GM12873 (cell line): ENCODE measurements around the gene RFC2.

Experiments used
- TF ChIP-seq, protein P1 (sequence below): IDR thresholded peaks from 2 replicates; pipeline ENCODE4 v1.5.1; 2012; ENCODE audit warnings: low read depth, mild to moderate bottlenecking, moderate library complexity, low read length, control low read depth; ENCODE audit not compliant: insufficient read depth; ENCODE audit errors: missing control alignments

The RFC2 gene

GRCh38 chr7:74253835-74254128, 417 bp downstream of the RFC2 start:
- TF ChIP-seq, protein P1, sequence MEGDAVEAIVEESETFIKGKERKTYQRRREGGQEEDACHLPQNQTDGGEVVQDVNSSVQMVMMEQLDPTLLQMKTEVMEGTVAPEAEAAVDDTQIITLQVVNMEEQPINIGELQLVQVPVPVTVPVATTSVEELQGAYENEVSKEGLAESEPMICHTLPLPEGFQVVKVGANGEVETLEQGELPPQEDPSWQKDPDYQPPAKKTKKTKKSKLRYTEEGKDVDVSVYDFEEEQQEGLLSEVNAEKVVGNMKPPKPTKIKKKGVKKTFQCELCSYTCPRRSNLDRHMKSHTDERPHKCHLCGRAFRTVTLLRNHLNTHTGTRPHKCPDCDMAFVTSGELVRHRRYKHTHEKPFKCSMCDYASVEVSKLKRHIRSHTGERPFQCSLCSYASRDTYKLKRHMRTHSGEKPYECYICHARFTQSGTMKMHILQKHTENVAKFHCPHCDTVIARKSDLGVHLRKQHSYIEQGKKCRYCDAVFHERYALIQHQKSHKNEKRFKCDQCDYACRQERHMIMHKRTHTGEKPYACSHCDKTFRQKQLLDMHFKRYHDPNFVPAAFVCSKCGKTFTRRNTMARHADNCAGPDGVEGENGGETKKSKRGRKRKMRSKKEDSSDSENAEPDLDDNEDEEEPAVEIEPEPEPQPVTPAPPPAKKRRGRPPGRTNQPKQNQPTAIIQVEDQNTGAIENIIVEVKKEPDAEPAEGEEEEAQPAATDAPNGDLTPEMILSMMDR = no peak

GRCh38 chr7:74253331-74253730, 868 bp downstream of the RFC2 start:
- TF ChIP-seq, protein P1 = no peak

DNA sequence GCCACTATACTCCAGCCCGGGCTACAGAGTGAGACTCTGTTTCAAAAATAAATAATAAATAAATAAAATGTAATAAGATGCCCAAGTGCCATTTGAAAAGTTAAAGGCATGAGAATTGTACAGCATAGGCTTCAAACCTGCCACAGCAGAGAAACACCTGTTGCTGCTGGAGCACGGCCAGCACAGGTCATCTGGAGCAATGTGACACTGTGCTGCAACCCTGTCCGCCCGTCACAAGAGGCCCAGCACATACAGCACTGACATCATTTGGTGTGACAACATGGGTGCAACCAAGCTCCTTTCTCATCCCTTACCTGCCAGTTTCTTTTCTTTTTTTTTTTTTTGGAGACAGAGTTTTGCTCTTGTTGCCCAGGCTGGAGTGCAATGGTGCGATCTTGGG, 1.3 kb downstream of the RFC2 start:
- TF ChIP-seq, protein P1 = no peak

DNA sequence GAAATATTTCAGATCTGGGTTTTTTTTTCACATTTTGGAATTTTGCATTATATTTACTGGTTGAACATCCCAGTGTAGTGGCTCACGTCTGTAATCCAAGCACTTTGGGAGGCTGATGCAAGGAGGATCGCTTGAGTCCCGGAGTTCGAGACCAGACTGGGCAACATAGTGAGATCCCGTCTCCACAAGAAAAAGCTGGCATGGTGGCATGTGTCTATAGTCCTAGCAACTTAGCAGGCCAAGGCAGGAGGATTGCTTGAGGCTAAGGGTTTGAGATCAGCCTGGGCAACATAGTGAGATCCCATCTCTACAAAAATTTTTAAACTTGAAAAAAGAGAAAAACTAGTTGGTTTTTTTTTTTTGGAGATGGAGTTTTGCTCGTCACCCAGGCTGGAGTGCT, 6.0 kb downstream of the RFC2 start:
- TF ChIP-seq, protein P1 = no peak

DNA sequence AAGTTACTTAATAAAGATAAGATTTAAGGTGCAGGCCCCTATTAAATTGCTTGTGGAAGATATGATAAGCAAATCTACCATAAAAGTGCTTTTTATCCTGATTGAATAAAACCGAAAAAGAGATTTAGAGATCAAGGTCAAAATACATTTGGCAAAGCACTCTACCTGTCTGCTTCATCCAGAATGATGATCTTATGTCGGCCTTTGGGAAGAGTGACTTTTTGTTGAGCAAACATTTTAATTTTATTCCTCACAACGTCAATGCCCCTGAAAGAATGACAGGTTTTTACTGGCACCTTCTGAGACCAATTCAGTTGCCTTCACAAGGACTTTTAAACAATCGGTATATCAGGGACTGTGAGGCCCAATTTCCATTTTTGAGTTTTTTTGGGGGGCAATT, 7.7 kb downstream of the RFC2 start:
- TF ChIP-seq, protein P1 = no peak

DNA sequence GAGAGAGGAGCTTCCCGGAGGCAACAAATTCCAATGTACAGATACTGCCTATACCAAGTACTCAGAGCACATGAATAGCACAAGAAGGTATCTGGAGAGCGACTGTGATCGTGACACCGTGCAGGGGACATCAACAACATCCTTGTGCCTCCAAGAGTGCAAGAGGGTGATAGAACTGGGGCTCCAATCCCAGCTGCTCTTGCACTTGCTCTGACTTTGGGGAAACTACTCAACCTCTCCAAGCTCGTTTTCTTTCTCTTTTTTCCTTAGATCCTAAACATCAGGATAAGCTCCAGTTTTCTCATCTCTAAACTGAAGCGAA, 12.1 kb downstream of the RFC2 start:
- TF ChIP-seq, protein P1 = no peak

DNA sequence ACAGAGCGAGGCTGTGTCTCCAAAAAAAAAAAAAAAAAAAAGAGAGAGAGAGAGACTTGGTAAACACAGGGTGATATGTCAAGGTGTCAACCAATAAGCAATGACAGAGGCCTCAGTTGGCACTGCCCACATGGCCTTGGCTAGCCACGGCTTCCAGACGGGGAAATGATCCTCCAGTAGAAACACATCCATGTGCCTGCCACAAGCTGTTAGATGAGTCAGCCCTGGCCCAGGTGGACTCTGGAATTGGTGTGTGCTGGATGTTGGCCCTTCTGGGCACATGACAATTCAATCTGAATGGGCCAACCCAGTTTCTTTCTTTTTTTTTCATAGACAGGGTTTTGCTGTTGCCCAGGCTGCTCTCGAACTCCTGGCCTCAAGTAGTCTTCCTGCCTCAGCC, 13.7 kb downstream of the RFC2 start:
- TF ChIP-seq, protein P1 = no peak

- TF ChIP-seq, protein P1 = no peak
These were observed 17.9 kb downstream of the RFC2 start for GRCh38 chr7:74236284-74236683.
